GM18499 (cell line): ENCODE data around the gene TRAPPC12.
"Not testable (repeated sequence)": the region's sequence is repeated elsewhere in the genome, so short reads cannot be mapped to it uniquely, and the experiment has no call there.

ENCODE experiments used
- ATAC-seq: cut with Tn5 transposase; IDR thresholded peaks from one replicate; pipeline ENCODE4 v1.9.1; 2021; ENCODE audit warnings: moderate number of reproducible peaks; ENCODE audit not compliant: insufficient read depth, unreplicated experiment

The TRAPPC12 gene

GRCh38 chr2:3430172-3430571 lies 50.7 kb downstream of the TRAPPC12 start:
- no peak for ATAC-seq

GRCh38 chr2:3430740-3431490 lies 51.4 kb downstream of the TRAPPC12 start:
- no peak for ATAC-seq

GRCh38 chr2:3432067-3432466 lies 52.6 kb downstream of the TRAPPC12 start:
- no peak for ATAC-seq

GRCh38 chr2:3432693-3433338 lies 53.3 kb downstream of the TRAPPC12 start:
- ATAC-seq = no peak

GRCh38 chr2:3433339-3433699 lies 53.8 kb downstream of the TRAPPC12 start:
- no peak for ATAC-seq

GRCh38 chr2:3433776-3434400 lies 54.4 kb downstream of the TRAPPC12 start:
- no peak for ATAC-seq

GRCh38 chr2:3434654-3435053 lies 55.2 kb downstream of the TRAPPC12 start:
- ATAC-seq = no peak

- no peak for ATAC-seq
Observed at GRCh38 chr2:3435445-3435844, 56.0 kb downstream of the TRAPPC12 start.

GRCh38 chr2:3440477-3440876 lies 61.0 kb downstream of the TRAPPC12 start:
- ATAC-seq = no peak

- ATAC-seq = no peak
Observed at GRCh38 chr2:3441465-3441864, 62.0 kb downstream of the TRAPPC12 start.

GRCh38 chr2:3442185-3442584 lies 62.7 kb downstream of the TRAPPC12 start:
- no peak for ATAC-seq

- ATAC-seq = no peak
Observed at GRCh38 chr2:3443083-3443482, 63.6 kb downstream of the TRAPPC12 start.

GRCh38 chr2:3443506-3444084 lies 64.1 kb downstream of the TRAPPC12 start:
- no peak for ATAC-seq

- ATAC-seq = no peak
Observed at GRCh38 chr2:3445891-3446290, 66.4 kb downstream of the TRAPPC12 start.

GRCh38 chr2:3446381-3446780 lies 66.9 kb downstream of the TRAPPC12 start:
- no peak for ATAC-seq

- ATAC-seq = not testable (repeated sequence)
Observed at GRCh38 chr2:3447186-3447585, 67.7 kb downstream of the TRAPPC12 start.

GRCh38 chr2:3447789-3448317 lies 68.4 kb downstream of the TRAPPC12 start:
- ATAC-seq = no peak

- ATAC-seq = not testable (repeated sequence)
Observed at GRCh38 chr2:3448441-3448911, 69.0 kb downstream of the TRAPPC12 start.

- ATAC-seq = no peak
Observed at GRCh38 chr2:3449086-3449485, 69.6 kb downstream of the TRAPPC12 start.

- ATAC-seq = no peak
Observed at GRCh38 chr2:3449936-3450335, 70.4 kb downstream of the TRAPPC12 start.
